ENCODE data around the gene GHRH.

The GHRH gene

DNA sequence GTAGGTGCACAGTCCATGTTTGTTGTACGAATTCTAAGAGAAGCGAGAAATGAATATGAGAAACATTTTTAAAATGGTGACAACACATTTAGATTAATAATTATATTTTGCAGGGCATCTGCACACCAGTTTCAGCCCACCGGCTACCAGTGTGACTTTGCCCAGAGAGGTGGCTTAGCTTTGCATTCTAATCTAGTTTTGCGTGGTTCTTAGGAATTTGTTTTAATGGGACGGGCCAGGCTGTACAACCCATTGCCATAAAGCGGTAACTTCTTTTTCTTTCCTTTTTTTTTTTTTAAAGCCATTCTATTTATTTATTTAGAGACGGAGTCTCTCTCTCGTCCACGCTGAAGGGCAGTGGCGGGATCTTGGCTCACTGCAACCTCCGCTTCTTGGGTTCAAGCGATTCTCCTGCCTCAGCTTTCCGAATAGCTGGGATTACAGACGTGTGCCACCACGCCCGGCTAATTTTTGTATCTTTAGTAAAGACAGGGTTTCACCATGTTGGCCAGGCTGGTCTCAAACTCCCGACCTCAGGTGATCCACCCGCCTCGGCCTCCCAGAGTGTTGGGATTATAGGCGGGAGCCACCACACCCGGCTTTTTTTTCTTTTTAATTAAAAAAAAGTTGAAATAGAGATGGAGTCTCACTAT, 28.7 kb upstream of the GHRH start:
- DNase-seq (ENCODE audit: low read depth in 2 of 2), result no peak

DNA sequence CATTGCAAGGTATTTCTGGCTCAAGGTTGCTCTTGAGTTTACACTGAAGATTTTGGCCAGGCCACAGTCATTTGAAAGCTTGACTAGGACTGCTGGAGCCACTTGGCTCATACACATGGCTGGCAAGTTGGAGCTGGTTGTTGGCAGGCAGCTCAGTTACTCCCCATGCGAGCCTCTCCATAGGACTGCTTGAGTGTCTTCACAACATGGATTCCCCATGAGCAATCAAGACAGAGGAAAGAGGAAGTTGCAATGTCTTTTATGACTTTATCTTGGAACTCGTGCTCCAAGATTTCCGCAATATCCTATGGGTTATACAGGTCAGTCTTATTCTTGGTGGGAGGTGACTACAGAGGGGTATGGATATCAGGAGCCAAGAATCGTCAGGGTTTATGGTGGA, 26.5 kb upstream of the GHRH start:
- DNase-seq (ENCODE audit: low read depth in 2 of 2), result no peak

DNA sequence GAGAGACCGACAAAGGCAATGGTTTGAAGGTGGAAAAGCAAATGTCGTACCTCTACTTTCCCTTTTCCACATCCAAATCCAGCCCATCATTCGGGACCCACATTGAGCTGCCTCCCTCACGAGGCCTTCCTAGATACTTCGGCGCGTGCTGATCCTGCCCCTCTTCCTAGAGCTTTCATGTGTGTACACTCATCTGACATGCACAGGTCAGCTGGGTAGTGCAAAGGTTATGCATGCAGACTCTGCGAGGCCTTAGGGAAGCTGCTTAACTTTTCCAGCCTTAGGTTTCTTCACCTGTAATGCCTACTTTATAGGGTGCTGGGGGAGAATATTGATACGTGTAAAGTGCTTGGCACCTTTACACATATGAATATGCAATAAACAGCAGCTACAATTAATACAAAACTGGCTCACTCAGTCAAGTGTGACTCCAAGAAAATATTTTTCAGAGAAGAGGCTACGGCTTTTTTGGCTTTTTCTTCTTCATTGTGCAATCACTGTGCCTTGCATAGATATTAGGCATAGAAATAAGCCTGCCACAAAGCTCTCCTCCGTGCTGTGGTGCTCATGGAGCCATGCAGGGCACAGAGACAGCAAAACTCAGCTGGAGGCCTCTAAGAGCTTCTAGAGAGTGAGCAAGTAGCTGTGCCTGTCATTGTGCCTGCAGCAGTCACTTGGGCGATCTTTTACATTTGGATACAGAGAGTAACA, 24.2 kb upstream of the GHRH start:
- no peak for DNase-seq (ENCODE audit: low read depth in 2 of 2)

DNA sequence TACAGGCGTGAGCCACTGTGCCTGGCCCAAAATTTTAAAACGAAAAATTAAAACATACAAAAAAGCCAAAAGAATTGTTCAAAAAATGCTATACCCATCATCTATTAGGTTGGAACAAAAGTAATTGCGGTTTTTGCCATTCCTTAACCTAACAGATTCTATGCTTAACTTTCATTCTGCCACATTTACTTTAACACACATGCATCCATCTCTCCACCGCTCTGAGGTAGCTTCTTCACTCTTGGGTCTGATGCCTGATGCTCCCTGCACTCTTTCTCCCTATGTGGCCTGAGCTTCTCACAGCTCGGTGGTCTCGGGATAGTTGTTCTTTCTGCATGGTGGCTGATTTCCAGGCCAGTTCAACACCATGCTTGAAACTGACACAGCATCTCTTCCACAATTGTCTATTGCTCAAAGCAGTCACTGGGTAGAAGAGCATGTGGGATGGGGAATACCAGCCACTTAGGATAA, 23.1 kb upstream of the GHRH start:
- DNase-seq (ENCODE audit: low read depth in 2 of 2), result no peak

DNA sequence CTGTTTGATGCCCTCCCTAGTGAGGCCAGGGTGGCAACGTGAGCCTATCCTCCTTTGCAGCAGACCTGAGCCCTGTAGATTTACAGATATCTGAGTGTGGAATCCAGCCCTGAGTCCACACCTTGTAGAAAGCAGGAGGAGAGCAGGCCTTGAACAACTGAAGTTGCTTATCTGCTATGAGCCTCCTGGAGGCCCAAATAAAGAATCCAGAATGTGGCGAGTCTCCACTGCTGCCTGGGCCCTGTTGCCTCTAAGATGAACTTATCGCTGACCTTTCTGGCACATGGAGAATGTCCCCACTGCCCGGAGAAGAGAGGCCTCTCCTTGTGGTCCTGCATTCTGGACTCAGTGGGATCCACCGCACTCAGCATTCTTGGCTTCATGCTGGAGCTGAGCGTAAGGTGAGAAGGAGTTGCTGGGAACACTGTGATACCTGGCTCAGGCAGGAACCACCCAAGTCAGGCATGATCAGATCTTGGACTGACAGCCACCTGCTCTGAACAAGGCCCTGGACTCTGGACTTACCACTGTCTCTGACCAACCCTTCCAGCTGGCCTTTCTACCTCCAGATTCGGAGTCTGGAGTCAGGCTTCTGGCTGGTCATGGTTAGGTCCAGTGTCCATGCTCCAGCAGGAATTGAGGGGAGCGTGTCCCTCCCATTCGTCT, 22.0 kb upstream of the GHRH start:
- no peak for DNase-seq (ENCODE audit: low read depth in 2 of 2)

DNA sequence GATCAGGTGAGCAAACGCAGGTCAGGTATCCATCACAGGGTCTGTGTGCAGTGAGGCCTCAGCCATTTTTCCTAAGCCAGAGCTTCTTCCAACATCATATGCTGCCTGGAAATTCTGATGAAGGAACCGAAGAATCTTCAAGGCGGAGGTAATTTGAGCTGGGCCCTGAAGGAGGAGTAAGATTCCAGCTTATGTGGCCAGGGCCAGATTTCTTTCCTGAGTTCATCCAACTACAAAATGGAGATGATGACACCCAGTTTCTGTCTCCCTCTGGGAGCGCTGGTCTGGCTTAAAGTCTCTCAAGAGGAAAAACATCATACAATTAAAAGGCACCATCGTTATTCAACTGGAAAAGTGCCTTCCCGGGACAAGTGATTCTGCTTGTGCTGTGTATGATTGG, 20.9 kb upstream of the GHRH start:
- DNase-seq (ENCODE audit: low read depth in 2 of 2), result no peak

DNA sequence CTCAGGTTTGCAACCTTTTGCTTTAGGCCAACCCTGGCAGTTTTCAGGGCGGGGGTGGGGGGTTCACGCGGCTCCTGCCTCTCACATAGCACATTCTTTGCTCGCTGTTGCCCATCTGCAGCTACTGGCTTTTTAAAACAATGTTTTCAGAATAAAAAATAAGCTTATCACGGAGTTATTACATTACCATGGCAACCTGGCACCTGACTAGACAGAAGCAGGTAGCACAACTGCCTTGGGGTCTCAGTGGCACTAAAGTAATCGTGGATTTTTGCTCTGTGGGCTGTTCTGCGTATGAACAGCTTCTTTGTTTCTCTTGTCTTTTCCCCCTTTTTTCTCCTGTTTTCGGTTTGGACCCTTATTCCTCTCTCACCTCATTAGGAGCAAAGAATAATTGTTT, 18.8 kb upstream of the GHRH start:
- no peak for DNase-seq (ENCODE audit: low read depth in 2 of 2)

DNA sequence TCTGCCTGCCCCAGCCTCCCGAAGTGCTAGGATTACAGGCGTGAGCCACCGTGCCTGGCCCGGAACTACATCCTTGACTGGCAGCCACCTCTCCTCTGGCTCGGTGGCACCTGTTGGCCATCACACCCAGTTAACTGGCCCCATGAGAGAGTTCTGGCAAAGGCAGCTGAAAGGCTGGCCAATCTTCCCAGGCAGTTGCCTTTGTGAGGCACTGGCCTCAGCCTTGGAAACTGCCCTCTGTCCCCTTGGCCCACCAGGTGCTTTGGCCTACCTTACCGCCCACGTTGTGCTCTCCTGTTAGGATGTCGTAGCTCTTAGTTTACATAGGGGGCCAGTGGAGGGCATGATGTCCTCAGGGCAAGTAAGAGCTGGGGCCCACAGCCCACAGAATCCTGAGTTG, 18.2 kb upstream of the GHRH start:
- no peak for DNase-seq (ENCODE audit: low read depth in 2 of 2)

DNA sequence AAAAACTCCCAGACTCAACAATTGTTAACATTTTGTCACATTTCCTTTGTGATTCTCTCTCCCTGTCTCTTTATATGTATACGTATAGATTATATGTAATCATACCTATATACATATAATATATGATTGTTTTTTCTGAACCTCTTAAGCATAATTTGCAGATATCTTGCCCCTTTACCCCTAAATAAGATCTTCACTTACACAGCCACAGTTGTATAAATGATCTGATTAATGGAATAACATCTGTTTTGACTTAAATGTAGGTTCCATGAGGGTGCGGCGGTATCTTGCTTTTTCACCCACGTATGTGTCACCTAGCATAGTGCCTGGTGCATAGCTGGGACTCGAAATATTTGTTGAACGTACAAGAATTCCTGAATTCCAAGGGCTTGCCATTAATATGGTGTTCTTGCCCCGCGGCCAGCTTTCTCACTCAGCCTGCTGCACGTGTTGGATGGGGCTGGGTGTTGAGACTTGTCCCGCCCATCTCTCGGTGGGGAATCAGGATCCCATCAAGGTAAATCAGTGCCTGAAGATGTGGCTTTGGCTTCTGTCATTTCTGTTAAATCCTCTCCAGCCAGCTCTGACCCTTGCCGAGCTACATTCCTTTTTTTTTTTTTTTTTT, 17.5 kb upstream of the GHRH start:
- DNase-seq (ENCODE audit: low read depth in 2 of 2), result no peak

DNA sequence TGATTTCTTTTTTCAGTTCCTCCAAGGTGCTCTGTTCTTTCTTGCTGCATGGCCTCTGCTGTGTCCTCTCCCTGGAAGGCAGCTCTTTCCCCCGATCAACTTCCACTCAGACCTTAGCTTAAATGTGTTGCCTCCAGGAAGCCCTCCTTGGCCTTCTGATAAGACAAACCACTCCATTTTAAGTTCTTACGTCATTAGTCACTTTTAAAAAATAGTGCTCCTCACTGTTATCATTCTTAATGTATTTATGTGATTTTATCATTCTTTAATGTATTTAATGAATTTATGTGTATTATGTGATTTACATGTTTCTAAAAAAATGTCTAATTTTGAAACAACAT, 15.6 kb upstream of the GHRH start:
- no peak for DNase-seq (ENCODE audit: low read depth in 2 of 2)

DNA sequence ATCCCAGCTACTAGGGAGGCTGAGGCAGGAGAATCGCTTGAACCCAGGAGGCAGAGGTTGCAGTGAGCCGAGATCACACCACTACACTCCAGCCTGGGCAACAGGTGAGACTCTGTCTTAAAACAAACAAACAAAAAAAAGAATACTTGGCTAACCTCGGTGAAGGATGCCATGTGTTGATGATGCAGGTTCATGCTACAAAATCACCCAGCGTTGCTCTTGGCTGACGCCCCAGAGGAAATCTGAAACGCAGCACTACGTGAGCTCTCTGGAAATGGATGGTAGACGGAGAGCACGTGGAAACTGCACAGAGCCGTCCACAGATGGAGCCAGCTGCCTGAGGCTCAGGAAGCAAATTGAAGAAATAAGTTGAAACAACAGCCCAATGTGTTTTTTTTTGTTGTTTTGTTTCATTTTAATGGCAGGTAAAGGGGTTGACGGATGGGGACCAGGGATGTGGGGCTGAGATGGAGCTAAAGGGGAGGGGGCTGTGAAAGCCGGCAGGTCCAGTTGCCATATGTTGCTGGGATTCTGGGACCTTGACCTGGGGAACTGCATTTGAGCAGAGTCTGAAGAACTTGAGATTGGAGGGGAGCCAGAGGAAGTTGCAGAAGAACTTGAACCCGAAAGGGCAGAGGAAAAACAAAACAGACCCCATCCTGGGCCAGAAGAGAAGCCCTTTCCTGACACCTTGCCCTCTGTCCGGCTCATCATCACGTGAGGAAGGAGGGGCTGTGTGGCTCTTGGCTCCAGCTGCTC, 15.1 kb upstream of the GHRH start:
- DNase-seq (ENCODE audit: low read depth in 2 of 2), result no peak

DNA sequence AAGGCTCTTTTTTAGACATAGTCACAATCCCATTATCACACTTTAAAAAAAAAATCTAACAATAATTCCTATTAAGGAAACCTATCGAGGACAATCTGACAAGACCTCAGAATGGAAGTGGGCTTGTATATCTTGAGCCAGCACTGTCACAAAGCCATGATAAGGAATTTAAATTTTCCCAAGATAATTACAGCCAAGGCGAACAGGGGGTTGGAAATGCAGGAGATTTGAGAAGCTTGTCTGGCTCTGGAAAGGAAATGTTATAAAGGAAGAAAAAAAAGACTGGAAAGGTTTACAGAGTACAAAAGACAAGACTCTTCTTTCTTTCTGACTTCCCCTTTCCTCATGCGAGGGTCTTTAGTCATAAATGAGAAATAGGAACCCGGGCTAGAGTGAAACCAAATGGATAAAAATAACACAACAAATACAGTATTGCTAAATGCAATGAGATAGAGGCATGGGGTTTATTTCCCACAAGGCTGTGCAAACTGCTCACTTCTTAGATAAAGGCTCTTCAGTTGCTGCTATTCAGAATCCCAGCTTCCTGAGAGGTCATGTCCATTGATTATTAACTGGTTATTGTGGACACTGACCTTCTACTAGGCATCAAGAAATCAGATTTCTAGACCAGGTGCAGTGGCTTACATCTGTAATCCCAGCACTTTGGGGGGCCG, 13.4 kb upstream of the GHRH start:
- DNase-seq (ENCODE audit: low read depth in 2 of 2), result no peak

DNA sequence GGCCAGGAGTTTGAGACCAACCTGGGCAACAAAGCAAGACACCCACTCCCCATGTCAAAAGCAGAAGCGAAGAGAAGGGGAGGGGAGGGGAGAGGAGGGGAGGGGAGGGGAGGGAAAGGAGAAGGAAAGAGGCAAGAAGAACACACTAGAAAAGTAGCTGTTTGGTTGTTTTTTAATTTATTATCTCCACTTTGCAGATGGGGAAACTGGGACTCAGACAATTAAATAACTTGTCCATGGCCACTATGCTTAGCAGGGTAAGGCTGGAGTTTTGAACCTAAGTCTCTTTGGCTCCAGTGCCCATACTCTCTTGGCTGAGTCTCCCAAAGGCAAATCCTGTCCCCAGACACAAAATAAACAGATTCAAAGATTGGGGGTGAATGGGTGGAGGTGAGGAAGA, 12.4 kb upstream of the GHRH start:
- no peak for DNase-seq (ENCODE audit: low read depth in 2 of 2)

DNA sequence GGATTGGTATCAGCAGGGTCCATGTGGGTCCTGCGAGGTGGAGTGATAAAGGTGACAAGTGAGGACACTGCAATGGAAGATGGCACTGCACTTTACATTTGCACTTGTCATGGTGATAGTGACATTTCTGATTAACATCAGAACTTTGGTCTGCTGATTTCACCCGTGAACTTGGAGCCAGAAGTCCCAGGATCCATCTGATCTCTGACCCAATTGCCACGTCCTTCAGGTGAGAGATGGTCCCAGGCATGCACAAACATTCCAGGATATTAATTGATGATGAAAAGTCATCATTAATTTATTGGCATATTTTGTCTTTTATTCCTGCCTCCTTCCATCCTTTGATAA, 9.8 kb upstream of the GHRH start:
- DNase-seq (ENCODE audit: low read depth in 2 of 2), result no peak

DNA sequence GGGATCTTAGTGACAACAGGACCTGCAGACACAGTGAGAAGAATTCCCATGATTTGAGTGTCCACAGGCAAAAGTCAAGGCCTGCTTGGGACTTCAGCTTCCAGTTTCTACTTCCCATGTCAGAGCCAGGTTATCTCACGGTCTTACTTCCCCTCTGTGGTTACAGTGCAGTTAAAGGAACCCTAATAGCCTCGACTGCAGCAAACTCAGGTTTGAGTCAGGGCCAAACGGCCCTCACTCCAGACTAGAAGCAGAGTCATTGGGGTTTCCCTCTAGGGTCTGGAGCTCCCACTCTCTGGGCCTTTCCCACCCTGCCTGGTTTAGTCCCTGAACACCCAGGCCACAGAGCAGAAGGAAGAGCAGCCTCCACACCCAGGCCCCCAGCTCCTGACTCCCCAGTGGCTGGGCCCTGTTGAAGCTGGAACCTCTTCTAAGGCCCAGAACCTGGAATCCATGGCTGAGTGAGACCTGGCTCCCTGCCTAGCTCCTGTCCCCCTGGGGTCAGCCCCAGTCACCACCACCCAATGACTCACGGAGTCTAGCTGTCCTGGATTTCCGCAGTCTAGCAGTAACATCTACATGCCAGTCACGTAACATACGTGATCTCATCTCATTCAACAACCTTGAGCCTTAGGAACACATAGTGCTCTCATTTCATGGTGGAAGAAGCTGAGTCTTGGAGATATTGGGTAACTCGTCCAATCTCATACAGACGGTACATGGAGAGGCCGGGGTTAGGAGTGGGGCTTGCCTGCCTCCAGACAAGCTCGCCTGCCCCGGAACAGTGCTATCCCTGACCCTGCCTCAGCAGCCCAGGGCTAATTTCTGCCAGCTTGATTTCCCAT, 9.2 kb upstream of the GHRH start:
- DNase-seq (ENCODE audit: low read depth in 2 of 2), result no peak

DNA sequence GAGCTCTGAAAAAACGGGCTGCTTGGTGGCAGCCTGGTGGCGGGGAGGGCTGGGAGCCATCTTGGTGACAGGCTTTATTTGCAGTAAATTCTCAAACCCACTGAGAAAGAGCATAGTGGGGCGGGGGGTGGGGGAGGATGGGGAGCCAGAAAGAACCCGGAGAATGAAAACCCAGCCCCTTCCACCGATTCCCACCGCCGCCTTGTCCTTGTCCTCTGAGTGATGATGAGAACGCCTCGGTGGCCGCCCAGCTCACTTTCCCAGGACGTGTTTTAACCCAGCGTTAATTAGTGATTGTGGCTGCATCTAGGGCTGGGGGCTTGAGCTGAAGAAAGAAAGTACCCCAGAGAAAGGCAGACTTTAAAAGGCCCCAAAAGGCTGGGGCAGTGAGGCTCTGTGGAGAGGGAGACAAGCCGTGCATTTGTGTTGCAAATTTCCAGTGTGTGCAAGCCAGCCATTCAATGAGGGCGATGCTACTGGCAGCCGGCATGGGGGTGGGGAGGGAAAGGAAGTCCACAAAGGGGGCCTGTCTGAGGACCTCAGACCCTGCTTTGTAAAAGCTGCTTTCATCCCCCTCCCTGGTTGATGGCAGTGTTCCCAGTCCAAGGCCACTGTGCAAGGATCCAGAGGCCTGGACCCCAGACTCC, 6.2 kb upstream of the GHRH start:
- no peak for DNase-seq (ENCODE audit: low read depth in 2 of 2)

DNA sequence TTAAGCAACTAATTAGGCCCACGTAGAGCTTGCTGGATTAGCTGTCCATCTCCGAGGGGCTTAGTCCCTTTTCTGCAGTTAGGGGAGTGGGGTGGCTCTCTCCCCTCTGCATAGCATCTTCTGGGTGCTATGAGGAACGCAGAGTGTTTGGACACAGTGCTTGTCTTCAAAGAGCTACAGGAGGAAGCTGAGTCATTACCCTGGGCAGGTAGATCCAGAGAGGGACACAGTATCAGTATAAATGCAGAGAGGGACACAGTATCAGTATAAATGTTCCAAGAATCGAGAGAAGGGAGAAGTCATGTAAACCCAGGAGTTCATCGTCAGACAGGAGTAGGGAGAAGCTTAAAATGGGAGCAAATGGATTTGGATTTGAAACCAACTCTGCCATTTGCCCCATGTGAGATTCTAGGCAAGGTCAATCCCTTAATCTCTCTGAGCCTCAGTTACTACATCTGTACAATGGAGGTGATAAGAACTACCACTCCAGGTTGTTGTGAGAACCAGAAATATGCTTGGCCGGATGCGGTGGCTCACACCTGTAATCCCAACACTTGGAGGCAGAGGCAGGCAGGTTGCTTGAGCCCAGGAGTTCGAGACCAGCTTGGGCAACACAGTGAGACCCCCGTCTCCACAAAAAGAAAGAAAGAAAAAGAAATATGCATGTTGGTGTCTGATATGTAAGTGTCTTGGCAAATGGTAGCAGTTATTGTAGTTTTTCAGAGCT, 5.5 kb upstream of the GHRH start:
- no peak for DNase-seq (ENCODE audit: low read depth in 2 of 2)

DNA sequence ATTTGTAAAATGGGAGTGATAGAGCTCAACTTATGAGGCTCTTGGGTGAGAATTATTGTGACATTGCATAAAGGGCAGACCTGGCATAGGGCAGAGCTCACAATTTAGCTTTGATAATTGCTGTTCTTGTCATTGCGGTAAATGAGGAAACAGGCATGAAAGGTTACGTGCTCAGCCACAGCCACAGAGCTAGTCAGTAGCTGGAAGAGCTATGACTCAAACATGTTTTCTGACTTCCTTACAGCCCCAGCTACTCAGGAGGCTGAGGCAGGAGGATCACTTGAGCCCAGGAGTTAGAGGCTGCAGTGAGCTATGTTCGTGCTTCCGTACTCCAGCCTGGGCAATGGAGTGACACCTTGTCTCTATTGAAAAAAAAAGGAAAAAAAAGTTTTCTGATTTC, 3.5 kb upstream of the GHRH start:
- no peak for DNase-seq (ENCODE audit: low read depth in 2 of 2)

DNA sequence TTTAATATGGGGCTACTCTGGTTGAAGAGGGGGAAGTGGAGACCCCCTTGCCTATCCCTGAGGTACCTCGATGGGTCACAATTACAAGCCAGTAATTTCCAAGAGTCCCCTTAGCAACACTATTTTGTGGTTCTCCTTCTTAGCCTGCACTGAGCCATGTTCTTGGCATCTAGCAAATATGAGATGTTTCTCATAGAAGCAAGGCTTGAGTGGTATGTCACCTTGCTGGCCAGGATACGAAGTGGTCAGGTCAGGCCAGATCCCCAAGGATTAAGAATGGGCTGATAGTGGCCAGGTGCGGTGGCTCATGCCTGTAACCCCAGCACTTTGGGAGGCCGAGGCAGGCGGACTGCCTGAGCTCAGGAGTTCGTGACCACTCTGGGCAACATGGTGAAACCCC, 2.1 kb upstream of the GHRH start:
- no peak for DNase-seq (ENCODE audit: low read depth in 2 of 2)

DNA sequence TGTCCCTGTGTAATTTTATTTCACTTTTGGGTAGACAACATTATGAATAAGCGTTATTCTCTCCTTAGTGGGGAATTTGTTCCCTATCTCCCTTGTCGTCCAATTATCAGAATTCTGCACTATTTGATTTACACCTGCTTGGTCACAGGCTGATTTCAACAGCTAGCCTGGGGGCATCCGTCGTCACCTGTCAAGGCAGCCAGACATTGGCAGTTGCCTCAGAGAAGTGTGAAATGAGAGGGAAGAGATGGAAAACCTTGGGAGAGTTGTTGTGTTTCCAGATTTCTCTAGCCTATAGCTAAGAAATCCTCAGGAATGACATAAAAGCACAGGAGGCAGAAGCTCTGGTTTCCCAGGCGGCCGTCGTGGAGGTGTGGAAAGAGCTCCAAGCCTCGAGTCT, 891 bp upstream of the GHRH start:
- no peak for DNase-seq (ENCODE audit: low read depth in 2 of 2)
